ENCODE data around the gene SMC5. TPM values are rescaled to one million over a fixed set of nuclear protein-coding genes. Genes with fewer than 3 reads are reported as not detected.

SMC5 gene
- polyA plus RNA-seq, 3 donors, result 33.9 to 61.9 (median 53.0) TPM

DNA sequence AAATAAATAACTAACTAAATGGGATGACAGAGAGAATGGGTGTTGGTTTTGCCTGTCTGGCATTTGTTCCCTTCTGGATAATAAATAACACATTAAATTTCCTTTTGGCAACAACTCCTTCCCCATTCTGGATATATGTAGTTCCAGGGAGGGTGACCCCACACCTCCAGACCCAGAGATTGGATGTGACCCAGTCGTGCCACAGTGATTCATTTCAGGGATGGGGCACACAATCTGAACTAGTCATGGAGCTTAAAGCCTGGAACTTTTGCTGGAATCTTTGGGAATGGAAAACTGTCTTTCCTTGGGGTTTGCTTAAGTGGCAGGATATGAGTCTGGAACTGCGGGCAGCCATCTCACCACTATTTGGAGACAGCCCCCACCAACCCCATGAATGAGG lies 144.4 kb downstream of the SMC5 start:
- DNase-seq, result no peak

- DNase-seq, result no peak
Observed at GRCh38 chr9:70403618-70404025, 144.8 kb downstream of the SMC5 start.

DNA sequence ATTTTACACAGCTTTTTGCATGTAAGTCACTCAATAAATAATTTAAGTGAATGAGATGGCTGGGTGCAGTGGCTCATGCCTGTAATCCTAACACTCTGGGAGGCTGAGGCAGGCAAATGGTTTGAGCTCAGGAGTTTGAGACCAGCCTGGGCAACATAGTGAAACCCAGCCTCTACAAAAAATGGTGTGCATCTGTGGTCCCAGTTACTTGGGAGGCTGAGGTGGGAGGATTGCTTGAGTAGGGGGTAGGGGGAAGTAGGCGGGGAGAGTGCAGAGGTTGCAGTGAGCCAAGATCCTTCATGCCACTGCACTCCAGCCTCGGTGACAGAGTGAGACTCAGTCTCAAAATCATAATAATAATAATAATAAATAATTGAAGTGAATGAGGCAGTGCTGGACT lies 145.5 kb downstream of the SMC5 start:
- no peak for DNase-seq

Other genes with a start within 250 kb of the SMC5 start
- gene MAMDC2, start 215.1 kb upstream of the SMC5 start, polyA plus RNA-seq (ENCODE audit: insufficient read length in 3 of 3), result 1 to 10 TPM; 6.0 to 7.3 (median 6.9) TPM
- 1 to 10 TPM; 6.9 to 8.4 (median 8.0) TPM for gene KLF9, start 155.7 kb downstream of the SMC5 start, polyA plus RNA-seq (ENCODE audit: insufficient read length in 3 of 3)

Data from renal pelvis (tissue), 4 donors.